Hematopoietic multipotent progenitor cell treated with erythropoietin and hydrocortisone succinate and interleukin-3 and kit ligand, for 17 days (in vitro differentiated cells): Measurements from ENCODE around the gene ARMH3.

ENCODE experiments used
- DNase-seq: peaks from one replicate; pipeline ENCODE4 v3.0.0-alpha.2; 2015; ENCODE audit warnings: low spot score

ARMH3 gene

DNA sequence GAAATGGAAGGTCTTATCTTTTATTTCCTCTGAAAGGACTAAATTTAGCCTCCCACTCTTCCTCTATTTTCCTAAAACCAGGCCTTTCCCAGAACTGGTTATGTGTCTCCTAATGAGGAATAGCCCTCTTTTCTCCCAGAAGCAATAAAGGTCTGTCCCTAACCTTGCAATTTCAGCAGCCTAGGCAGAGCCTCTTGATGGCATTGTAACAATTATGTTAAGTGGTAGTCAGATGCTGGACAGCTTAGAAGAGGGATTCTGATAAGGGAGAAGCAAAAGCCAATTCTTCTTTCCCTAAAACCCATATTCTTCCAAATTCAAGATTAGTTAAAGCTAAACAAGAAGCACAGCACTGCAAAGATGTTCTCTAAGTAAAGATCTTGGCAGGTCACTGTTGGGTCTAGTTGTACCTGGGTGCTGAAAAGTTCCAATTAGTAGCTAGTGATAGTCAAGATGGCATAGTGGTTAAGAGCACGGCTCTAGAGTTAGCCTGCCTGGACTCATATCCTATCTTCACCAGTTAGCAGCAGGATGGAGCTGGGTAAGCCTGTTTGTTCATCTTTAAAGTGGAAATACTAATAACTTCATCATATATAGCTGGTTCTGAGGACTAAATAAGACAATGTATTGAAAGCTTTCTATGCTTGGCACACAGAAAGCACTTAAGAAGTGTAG, 198.0 kb downstream of the ARMH3 start:
- no peak for DNase-seq

DNA sequence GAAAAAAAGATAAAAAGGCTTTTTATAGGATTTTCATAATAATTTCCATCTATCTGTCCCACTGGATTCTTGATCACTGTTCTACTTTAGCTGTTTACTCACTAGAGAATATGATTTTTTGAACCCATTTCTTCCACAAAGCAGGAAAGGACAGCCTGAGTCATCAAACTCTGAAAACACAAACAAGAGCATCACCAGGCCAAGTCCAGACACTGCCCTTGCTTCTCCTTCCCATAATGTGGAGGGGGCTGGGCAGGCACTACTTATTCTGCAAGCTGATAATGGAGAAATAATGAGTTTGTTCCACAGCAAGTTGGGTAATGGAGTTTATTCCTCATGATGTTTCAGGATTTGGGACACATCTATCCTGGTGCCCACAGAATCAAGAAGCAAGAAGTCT, 199.3 kb downstream of the ARMH3 start:
- DNase-seq, result no peak

GRCh38 chr10:101851411-101852116, 204.4 kb downstream of the ARMH3 start:
- DNase-seq, result no peak

- DNase-seq, result no peak
These were observed 205.2 kb downstream of the ARMH3 start for GRCh38 chr10:101850749-101851148.

DNA sequence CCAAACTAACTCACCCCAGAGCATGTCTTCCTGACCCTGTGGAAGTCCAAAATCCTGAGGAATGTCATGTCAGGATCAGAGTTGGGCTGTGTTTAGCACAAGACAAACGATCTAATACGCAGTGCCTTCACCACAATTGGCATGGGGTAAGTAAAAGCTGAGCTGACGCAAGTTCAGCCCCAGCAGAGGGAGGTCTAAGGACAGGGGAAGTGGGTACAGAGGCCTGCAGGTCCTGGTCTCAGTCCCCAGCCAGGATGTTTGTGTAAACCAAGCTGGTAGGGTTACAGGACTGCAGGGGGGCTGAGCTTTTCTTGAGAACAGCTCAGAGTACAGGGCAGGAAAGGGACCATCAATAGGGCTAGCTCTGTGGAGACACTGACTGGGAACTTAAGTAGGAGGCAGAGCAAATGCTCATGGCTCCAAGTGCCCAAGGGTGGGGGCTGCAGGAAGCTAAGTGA, 207.1 kb downstream of the ARMH3 start:
- no peak for DNase-seq

DNA sequence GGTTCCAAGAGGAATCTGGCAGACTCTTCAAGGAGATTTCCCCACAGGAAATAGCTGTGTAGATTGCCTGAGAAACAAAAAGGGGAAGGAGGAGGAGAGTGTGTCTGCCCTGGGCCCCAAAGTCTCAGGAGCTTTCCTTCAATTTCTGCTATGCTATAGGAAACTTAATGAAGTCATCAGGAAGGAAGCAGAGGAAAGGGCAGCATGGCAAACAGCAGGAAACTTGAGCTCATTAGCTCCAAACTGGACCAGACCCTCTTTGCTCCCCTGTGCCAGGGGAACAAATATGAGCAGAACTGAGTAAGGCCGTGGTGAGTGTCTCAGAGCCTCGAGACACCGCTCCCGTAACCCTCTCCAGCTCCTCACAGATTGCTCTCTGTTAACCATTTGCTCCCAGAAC, 207.6 kb downstream of the ARMH3 start:
- no peak for DNase-seq

- DNase-seq, result no peak
These were observed 210.1 kb downstream of the ARMH3 start for GRCh38 chr10:101845893-101846292.

DNA sequence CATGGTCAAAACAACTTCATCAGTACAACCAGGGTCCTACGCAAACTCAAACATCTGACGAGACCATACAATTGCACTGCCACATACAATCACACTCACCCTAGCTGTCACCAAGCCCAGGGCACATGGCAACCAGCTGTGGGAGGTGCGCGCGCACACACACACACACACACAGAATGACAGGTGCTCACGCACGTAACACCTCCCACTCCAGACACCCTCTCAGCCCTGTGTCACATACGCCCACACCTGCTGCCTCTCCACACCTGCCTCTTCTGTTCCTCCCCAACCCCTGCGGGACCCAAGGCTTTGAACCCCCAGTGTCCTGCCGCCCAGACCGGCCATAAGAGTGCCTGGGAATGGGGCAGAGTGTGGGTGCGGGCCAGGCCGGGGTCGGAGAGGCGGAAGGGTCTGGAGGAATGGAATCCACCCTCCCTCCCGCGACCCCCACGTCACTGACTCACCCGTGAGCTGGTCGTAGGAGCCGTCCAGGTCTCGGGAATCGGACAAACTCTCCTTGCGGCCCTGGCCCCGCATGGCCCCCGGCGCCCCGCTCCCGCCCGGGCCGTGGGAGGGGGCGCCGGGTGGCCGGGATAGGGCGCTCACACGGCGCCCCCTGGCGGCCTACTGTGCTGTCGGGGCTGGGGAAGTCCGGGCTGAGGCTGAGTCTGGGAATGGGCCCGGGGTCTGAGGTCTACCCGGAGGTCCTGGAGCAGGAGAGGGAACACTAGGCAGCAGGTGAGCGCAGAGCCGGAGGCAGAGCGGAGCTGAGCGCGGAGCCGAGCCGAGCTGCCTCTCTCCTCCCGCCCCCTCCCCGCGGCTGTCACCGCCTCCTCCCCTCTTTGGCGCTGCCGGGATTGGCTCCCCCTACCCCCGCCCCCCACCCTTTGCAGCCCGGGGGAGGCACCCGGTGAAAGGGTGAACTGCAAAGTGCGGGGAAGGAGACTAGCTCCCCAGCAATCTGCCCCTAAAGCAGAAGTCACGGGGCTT, 212.6 kb downstream of the ARMH3 start, which contains the start of gene KCNIP2:
Gene KCNIP2, minus strand, starts transcription at position 769 of the 990 bp plus-strand sequence. Its CDS starts 232 bp downstream, at position 537.
- peak; percentile 30 for DNase-seq

DNA sequence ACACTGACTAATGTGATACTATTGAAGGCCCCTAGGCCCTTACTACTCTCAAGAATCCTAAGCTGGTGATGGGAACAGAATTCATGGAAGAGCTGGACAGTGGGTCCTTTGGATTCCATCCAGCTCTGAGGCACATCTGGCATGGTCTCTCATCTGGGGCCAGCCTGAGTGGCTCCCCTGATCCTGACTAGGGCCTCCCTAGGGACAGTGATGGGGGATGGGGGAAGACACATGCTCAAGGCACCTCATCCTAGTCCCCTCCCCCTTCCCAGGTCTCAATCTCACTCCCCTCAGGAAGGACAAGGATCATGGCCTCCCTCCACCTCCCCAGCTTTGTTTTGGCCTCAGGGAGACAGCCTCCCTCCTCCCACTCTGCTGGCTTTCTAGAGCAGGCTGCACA, 214.1 kb downstream of the ARMH3 start:
- no peak for DNase-seq

DNA sequence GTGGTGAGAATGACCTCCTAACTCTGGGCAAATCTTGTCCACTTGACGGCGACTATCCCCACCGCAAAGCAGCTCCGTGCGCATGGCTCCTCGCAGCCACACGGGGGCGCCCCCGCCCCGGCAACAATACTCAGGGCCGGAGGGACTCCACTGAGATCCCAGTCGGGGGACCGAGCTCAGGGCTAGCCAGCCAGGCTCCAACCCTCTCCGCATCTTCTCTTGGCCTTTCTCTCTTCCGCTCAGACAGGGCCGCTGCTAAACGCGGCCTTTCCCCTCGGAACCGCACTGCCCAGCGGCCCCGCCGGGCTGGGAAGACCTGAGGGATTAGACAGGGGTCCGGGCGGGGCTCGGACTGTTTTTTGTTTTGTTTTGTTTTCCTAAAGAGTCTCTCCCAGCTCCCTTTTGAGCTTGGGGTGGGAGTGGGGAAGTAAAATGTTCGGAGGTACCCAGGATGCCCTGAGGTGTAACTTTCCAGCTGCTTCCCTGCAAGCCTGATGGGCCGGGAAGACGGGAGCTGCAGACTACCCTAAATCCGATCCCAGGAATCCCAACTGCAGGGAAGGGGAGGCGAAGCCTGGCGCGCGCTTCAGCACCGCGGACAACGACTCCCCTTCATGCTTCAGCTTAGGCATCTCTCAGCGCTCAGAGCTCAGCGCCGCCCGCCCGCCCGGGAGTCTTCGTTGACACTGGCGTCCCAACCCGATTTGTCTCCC, 215.1 kb downstream of the ARMH3 start:
- DNase-seq, result peak; percentile 82

DNA sequence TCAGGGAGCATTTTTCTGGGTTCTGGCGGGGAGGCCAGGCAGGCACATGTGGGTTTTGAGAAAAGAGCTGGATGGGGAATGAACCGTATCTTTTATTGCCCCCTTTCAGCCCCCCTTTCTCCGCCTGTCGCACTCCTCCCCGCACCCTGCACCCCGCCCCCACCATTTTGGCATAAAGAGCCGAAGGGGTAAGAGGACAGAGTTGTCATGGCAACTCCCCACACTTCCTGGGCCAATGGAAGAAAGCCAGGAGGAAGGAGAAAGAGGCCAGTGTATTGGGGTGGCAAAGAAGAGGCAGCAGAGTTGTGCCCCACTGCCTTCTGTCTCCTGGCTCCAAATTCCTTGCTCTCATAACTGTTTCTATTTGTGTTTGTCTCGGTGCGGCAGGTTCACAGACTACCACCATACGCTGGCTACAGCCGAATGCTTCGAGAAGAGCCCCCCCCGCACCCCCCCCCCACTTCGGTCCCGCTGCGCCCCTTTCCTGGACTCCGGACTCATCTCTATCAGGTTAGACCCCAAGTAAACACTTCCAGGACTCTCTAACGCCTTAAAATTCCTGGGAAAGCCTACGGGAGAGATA, 215.8 kb downstream of the ARMH3 start:
- no peak for DNase-seq

DNA sequence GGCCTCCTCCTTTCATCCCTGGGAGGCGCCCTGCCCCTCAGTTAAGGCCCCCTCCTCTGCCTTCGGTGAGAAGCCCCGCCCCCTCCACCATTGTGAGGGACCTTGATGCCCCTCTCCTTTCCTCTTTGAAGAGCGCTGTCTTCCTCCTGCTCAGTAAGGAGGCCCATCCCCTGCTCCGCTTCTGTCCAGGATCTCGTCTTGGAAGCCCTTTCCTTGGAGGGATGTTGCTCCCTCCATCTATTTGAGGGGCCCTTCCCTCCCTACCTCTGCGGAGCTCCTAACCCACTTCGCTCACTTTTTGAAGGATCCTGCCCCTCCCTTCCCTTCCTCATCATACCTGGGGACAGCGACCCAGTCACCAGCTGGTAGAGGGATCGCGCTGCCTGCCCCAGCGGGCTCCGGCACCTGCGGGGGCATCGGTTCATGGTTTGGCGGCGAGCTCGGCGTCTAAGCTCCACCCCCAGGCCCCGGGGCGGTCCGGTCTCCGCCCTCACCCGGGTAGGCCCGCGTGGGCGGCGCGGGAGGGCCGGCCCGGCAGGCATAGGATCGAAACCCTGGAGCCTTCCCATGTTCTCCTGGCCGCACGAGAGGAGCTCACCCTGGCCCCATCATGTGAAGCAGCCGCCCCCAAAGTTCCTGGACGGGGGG, 216.4 kb downstream of the ARMH3 start:
- peak; percentile 64 for DNase-seq

- DNase-seq, result no peak
These were observed 217.0 kb downstream of the ARMH3 start for GRCh38 chr10:101839002-101839401.

- DNase-seq, result no peak
These were observed 217.5 kb downstream of the ARMH3 start for GRCh38 chr10:101838416-101838970.

- no peak for DNase-seq
These were observed 218.2 kb downstream of the ARMH3 start for GRCh38 chr10:101837748-101838147.

DNA sequence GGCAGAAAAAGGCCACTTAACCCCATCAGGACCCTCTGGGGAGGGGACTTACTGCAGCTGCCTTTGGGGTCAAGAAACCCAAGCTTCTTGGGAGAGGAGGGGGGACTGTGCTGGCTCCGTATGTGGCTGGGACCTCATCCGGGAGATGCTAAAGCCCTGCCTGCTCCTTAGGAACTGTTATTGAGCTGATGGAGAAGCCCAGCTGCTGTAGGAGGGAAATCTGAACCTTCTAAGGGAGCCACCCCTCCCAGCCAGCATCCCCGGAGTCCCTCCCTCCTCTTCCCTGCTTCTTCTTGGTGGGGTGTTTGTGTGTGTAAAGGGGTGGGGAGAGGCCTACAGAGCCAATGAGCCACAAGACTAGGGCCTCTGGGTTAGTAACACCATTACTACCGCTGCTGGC, 220.6 kb downstream of the ARMH3 start:
- no peak for DNase-seq

DNA sequence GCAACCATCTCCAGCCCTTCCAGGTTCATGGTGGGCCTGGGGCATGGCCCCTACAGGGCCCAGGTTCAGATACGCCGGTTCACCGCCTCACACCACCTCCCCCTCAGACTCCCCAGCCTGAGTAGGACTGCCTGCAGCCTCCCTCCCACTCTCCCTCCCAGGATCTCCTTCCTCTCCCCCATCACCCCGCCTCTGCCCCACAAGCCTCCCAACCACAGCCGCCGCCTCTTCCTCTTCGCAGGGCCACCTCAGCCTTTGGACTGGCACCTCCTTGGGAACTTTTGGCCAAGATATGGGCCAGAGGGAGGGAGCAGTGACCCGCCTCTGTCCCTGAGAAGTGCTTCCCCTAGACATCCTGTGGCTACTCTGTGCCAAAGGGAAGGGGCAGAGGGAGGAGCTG, 221.6 kb downstream of the ARMH3 start:
- no peak for DNase-seq

GRCh38 chr10:101833466-101833865, 222.5 kb downstream of the ARMH3 start:
- DNase-seq, result no peak

- DNase-seq, result no peak
These were observed 223.6 kb downstream of the ARMH3 start for GRCh38 chr10:101832325-101832771.

GRCh38 chr10:101831169-101831811, 224.7 kb downstream of the ARMH3 start:
- DNase-seq, result no peak
